ENCODE measurements around the gene KSR1. TPM values are rescaled to one million over a fixed set of nuclear protein-coding genes. Genes with fewer than 3 reads are reported as not detected.
"Not testable (repeated sequence)": the region's sequence is repeated elsewhere in the genome, so short reads cannot be mapped to it uniquely, and the experiment has no call there.

KSR1 gene
- total RNA-seq, 2 donors from 2014 or later, result 19.0 to 29.1 TPM

DNA sequence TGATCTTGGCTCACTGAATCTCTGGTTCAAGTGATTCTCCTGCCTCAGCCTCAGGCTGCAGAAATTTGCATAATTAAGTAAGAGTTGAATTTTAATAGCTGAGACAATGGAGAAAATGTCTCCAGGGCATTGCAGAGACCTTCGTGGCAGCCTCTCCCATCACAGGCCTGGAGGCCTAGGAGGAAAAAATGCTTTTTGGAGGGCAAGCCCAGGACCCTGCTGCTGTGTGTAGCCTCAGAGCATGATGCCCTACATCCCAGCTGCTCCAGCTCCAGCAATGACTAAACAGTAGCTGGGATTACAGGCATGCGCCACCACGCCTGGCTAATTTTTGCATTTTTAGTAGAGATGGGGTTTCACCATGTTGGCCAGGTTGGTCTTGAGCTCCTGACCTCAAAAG lies 45.1 kb downstream of the KSR1 start:
- ATAC-seq; intact Hi-C loops (cut with DNase I, micrococcal nuclease); DNase-seq: not testable (repeated sequence)

DNA sequence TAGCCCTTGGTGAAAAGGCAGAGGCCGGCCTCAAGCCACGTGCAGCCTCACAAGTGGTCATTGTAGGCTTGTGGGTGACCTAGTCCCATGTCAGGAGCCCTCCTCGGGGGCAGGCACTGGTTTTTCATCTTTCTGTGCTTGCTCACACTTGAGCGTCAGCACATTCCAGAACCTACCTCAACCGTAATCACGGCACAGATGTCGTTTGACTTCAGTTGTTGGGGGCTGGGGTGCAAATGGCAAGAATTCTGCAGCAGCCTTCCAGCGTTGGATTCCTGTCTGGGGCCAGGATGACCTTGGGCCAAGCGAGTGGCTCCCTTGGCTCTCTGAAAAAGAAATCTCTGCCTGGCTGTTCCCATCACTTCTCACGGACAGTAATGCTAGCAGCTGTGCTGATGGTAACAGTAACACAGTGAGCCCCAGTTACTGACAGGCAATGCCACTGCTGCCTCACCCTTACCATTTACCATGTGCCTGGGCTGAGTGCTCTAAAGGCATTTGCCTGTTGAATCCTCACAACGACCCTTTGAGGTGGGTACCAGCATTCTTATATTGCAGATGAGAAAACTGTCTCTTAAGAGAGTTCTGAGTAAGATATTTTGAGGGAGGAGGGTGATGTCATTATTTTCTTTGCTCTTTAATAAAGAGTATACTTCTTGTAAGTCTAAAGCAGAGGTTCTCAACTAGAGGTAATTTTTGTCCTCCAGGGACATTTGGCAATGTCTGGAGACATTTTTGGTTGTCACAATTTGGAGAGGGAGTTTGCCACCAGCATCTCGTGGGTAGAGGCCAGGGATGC lies 46.5 kb downstream of the KSR1 start:
- intact Hi-C loops (cut with DNase I, micrococcal nuclease), result no loop called here
- ATAC-seq (no peak), DNase-seq (no peak)

DNA sequence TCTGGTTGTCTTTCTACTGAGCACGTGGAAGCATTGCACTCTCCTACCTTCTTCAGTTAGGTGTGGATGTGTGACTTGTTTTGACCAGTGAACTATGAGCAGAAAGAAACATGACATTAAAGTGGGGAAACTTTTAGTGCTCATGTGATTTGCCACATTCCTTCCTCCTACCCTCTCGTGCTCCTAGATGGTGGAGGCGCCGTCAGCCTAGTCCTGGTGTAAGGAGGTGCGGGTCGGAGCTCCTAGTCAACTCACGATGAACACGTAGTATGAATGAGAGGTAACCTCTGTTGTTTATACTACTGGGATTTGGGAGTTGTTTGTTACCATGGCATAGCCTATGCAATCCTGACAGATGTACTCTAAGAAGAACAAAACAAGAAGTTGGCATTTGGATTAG lies 47.4 kb downstream of the KSR1 start:
- ATAC-seq (no peak), DNase-seq (no peak)
- intact Hi-C loops (cut with DNase I, micrococcal nuclease), result no loop called here

DNA sequence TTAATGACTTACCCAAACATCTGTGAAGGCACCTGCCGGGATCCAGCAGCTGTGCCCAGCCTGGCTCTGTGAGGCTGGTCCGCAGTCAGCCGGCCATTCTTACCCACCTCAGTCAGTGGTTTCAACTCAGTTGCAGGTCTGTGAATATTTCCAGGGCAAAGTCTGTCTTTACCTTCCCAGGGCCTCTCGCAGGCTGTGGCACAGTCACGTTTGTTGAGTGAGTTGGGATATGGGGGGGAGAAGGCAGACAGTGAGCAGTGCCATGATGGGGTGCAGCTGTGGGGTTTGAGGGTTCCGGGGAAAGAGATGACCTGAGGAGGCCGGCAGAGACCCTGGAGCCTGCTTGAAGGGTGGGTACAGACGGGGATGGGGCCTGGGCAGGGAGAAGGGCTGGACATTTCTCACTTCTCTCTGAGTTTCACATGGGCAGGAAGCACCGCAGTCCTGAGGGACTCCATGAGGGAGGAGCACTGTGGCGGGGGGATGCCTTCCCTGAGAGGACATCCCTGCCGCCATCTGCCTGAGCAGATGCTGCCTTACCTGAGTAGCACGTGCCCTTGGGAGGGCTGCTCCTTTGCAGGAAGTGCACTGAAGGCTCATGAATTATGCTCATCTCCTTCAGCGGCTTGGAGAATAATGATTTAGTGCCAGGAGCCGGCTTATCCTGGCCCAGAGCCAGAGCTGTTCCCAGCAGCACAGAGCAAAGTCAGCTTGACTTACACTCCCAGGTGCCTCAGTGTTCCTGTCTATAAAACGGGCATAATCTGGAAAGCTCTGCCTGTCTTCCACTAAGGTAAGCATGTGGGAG lies 48.1 kb downstream of the KSR1 start:
- DNase-seq, result no peak
- intact Hi-C loops (cut with DNase I, micrococcal nuclease), result no loop called here
- peak; percentile 44 for ATAC-seq

DNA sequence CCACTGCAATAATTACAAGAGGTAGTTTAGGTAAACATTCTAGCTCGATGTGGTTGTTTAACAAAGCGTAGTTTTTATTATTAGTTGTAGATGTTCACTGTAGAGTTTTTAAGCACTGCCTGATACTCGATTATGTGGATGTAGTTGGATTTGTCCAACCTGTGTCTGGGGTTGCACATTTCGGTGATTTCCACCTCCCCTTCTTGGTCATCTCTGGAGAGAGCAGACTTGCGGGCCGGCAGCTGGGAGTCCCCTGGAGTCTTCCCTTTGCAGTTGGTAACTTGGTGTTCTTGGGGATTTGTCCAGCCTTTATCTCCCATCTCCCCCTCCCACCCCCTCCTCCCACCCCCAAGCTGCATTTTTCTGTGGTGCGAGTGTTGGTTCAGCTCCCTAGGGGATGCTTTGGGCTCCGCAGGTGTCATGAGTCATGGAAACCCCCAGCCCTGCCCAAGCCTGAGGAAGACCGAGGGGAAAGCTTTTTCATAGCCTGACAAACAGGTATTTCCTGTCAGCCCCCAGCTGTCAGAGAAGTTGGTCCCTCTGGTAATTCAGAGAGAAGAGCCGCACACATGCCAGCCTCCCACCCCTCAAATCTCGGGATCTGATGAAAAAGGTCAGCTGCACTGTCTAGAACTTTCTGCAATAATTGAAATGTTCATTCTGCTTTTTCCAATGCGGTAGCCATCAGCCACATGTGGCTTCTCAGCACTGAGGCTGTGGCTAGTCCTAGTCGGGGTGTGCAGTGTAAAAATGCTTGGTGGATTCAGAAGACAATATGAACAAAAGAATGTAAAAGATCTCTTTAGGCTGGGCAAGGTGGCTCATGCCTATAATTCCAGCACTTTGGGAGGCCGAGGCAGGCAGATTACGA lies 50.3 kb downstream of the KSR1 start:
- ATAC-seq, result no peak
- DNase-seq, result no peak
- intact Hi-C loops (cut with DNase I, micrococcal nuclease), result no loop called here

DNA sequence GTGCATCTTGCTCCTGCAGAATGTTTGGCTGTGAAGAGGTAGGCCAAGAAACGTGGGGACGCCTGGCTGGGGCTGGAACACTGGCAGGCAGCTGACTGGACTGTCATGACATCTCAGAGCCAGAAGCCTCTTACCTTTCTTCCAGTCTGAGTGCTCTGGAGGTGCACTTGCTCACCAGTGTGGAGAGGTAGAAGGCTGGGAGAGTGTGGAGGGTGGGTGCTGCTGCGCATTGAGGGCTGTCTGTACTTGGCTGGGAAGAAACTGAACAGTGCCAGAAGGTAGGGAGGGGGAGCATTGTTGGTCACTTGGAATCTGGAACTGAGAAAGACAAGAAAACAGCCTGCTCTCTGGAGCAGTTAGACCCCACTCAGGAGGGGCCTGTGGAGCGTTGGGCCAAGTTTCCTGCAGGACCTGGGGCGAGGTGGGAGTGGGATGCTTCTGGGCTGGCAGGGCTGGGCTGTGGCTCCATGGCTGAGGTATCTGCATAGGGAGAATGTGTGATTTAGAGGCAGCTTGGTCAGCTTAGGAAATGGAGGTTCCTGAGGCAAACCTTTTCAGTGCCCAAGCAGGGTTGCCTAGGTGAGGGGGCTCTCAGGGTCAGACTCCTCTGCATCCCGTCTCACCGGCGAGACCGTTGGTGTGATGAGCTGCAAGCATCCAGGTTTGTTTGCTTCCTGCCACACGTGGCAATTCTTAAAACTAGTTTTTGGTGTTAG lies 55.1 kb downstream of the KSR1 start:
- DNase-seq, result no peak
- intact Hi-C loops (cut with DNase I, micrococcal nuclease), result no loop called here
- ATAC-seq, result no peak

DNA sequence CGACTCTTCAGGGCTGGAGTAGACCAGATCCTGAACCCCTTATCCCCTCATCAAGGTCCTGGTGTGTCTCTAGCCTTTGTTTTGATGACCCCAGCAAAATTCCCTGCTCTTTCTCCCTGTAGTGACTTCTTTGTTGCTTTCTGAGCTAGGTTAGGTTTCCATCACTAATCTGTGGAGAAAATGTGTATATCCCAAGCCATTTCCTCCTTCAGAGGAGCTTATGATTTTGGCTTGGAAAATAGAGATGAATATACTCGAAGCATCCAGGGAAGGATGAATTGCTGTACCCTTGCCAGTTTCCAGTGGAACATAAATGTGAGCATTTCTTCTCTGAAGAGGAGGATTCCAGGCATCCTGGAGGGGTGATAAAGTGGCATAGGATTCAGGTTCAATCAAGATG lies 55.8 kb downstream of the KSR1 start:
- intact Hi-C loops (cut with DNase I, micrococcal nuclease), result no loop called here
- ATAC-seq (no peak), DNase-seq (no peak)

DNA sequence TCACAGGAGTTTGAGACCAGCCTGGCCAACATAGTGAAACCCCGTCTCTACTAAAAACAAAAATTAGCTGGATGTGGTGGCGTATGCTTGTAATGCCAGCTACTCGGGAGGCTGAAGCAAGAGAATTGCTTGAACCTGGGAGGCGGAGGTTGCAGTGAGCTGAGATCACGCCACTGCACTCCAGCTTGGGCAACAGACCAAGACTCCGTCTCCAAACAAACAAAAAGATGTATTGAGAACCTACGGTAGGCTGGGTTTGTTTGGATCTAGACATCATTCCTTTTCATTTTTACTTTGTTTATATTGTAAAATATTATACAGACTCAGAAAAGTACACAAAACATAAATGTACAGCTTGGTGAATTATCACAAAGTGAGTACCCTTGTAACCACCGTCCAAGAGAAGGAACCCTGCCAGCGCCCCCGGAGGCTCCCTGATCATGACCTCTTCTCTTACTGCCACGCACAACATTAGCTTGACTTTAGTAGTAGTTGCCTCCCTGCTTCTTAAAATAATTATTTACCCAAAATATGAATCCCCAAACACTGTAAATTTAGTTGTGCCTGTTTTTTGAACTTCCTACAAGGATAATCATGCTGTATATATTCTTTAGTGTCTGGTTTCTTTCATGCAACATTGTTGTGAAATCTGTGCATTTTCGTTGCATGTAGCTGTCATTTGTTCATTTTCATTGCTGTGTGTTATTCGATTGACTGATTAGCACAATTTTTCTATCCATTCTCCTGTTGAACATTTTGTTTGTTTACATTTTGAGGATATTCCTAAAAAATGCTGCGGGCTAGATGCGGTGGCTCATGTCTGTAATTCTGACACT lies 56.5 kb downstream of the KSR1 start:
- intact Hi-C loops (cut with DNase I, micrococcal nuclease), result no loop called here

DNA sequence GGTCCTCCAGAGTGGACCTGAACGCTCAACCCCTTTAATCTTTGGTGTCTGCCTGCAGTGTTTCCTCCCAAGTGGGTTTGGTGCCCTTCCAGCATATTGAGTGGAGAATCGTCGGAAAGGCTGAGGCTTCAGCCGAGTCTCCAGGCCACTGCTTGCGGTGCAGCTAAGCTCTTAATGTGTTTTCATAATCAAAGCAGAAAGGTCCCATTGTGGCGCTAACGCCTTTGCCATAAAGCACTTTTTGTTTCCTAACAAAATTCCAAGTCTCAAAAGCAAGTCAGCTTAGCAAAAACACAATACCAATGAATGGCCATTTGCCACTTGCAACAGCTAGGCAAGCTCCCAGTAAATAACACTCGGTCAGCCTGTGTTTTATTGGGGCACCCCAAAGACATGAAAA lies 57.6 kb downstream of the KSR1 start:
- ATAC-seq (no peak), DNase-seq (no peak)
- intact Hi-C loops (cut with DNase I, micrococcal nuclease), result no loop called here

More for the DNA sequence above, 56.5 kb downstream of the KSR1 start:
- DNase-seq, result no peak
- ATAC-seq, result no peak

DNA sequence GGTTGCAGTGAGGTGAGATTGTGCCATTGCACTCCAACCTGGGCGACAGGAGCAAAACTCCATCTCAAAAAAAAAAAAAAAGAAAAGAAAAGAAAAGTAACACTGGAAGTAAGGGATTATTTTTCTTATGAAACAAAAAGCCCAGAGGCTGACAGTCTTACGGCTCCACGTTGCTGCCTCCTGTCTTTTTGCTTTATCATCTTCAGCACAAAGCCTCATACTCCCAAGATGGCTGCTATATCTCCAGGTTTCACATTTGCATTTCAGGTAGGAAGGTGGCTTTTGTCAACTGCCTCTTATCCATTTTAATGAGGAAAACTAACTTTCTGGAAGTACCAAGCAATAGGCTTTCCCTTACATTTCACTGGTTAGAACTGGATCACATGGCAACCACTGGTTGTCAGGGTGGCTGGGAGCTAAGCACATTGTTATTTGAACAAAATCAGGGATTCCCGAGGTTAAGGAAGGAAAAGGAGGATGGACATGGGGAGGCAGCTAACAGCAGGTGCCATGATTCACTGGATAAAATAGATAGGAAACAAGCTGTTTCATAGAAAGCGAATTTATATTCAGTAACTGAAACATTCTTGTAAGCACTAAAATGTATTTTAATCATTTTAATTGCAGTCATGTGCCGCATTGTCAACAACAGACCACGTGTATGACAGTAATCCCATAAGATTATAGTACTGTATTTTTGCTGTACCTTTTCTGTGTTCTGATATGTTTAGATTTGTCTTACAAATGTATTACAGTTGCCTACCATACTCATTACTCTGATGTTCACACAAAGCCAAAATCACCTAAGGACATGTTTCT lies 58.6 kb downstream of the KSR1 start:
- ATAC-seq (peak; percentile 41), DNase-seq (no peak)
- intact Hi-C loops (cut with DNase I, micrococcal nuclease), result no loop called here

DNA sequence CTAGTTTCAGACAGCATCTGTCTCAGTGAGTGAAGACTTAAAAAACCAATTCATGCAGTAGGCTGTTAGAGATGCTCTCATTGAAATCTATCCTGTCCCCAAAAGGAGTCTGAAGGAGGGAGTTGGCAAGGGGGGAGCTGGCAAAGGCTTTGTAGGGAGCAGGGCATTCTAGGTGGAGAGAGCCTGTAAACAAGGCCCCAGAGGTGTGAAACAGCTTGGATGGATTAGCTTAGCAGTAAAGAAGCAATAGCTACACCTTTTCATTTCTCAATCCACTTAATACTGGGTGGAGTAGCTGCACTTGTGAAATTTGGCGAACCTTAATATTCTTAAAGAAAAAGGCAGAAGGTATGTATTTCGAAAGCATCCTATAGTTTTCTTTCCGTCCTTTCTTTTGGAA lies 61.8 kb downstream of the KSR1 start:
- intact Hi-C loops (cut with DNase I, micrococcal nuclease), result no loop called here
- DNase-seq, result no peak
- no peak for ATAC-seq

DNA sequence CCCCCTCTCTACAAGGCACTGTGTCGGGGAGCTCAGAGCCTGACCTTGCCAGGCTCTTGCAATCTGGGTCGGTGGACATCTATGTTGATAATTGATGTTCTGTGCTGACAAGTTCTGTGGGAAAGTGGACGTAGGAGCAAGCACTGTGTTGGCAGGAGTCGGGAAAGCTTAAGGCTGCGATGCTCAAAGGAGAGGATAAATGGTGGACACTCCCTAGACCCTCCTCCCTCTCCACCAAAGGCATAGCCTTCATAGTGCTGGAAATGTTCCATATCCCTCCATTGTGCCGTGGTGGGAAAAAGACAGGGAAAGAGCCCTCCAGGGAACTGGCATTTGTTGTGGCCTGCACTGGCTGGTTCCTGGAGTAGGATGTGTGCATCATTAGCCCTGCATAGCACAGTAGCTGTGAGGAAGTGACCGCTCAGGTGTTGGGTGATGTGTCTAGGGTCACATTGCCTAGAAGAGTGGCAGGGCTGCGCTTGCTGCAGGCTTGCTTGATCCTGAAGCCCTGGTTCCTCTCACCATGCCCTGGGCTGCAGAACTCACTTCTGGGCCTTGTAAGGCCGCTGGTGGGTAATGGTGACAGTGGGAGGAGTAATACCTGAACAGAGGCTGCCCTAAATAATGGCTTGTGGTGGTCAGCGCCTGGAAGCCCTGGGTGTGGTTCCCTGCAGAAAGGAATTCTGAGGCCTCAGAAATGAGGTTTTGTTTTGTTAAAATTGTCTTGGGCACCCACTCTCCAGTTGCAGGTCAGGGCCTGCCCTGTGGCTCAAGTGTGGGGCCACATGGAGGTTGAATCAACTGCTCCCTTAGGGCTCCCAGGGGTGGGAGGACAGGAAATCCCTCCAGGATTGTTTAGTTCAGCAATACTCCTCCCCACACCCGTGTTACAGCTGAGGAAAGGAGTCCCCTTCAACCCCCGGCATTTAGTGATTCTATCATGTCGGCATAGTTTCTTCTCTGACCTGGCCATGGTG lies 62.6 kb downstream of the KSR1 start:
- intact Hi-C loops (cut with DNase I, micrococcal nuclease), result no loop called here
- ATAC-seq (no peak), DNase-seq (no peak)

DNA sequence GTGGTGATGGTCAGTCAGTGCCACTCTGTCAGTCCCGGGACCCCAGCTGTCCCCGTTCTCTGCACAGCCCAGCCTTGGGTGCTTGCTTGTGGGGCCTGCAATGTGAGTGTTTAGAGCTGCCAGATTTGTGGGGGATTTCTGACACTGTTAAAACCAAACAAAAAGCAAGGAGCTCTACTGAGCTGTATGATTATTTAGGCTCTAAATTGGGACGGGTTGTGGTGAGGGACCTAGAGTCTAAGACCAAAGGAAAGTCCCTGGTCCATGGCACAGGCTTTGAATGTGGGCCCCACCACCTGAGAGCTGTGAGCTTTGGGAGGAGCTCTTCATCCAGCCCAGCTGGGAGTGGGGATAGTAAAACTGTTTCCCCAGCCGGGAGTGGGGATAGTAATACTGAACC lies 63.3 kb downstream of the KSR1 start:
- ATAC-seq, result no peak
- intact Hi-C loops (cut with DNase I, micrococcal nuclease), result no loop called here
- DNase-seq, result no peak

DNA sequence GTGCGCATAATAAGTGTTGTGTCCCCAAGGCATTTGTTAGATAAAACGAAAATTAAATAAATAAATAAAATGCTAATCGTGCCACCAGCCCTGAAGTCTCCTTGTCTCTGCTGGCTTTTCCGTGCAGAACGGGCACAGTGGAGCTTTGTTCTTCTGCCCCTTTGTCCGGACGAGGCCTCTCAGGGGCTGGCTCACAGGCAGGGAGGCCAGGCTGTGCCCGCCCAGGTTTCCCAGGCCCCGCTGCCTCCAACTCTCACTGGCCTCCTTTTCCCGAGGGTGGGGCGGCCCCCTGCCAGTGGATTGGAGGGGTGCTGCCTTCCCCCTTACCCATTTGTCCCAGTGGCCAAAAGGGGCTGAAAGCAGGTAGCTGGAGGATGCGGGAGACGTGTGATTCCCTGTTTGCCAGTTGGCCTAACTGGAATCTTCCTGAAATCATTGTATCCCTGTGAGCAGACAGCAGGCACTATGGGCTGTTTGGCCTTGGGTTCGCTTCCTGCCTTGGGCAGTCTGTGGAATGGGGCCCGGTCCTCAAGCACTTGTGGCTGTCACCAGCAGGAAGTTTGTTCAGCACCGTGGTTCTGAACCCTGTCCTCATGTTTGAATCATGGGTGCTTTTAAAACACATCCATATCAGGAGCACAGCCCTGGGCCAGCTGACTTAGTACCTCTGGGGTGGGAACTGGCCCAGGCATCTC lies 64.4 kb downstream of the KSR1 start:
- DNase-seq (no peak), ATAC-seq (no peak)
- intact Hi-C loops (cut with DNase I, micrococcal nuclease), result no loop called here

DNA sequence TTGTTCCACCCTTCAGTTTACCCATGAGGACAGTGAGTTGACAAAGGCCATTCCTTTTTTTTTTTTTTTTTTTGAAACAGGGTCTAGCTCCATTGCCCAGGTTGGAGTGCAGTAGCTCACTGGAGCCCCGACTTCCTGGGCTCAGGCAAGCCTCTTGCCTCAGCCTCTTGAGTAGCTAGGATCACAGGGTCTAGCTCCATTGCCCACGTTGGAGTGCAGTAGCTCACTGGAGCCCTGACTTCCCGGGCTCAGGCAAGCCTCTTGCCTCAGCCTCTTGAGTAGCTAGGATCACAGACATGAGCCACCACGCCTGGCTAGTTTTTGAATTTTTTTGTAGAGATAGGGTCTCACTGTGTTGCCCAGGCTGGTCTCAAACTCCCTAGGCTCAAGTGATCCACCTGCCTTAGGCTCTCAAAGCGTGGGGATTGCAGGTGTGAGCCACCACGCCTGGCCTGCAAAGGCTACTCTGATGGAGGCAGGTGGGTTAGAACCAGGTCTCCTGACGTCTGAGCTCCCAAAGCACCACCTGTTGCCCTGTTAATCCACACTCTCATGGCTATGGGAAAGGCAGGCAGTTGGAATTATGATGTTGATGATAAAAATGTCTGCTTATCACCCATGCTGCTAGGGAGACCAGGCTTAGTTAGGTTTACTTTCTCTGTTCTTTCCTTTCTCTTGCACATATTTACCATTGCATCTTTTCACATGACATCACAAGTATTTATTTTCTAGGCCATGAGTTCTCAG lies 65.2 kb downstream of the KSR1 start:
- intact Hi-C loops (cut with DNase I, micrococcal nuclease), result no loop called here
- ATAC-seq (no peak), DNase-seq (no peak)

Data from left colon (tissue), 2 donors.